Large intestine (tissue), 3 donors: ENCODE data around the gene SHROOM3. TPM values are rescaled to one million over a fixed set of nuclear protein-coding genes. Genes with fewer than 3 reads are reported as not detected.
"Not testable (repeated sequence)": the region's sequence is repeated elsewhere in the genome, so short reads cannot be mapped to it uniquely, and the experiment has no call there.

Experiments
- DNase-seq, 2 donors: peaks; one replicate each; pipeline versions ENCODE4 v3.0.0 to v3.0.0-alpha.2; 2013
- H3K27ac ChIP-seq: one replicate; pipeline ENCODE4 v1.5.1; 2013; ENCODE audit warnings: low read length
- H3K27me3 ChIP-seq: 2 replicates; pipeline ENCODE4 v1.6.1; 2013; ENCODE audit warnings: low read length; ENCODE audit not compliant: control insufficient read depth, insufficient read depth
- H3K36me3 ChIP-seq: 2 replicates; pipeline ENCODE4 v1.6.1; 2013; ENCODE audit warnings: low read length; ENCODE audit not compliant: control insufficient read depth, insufficient read depth
- H3K4me1 ChIP-seq: one replicate; pipeline ENCODE4 v1.6.1; 2013; ENCODE audit warnings: low read length; ENCODE audit not compliant: control insufficient read depth, insufficient read depth
- H3K4me3 ChIP-seq: one replicate; pipeline ENCODE4 v1.5.1; 2013; ENCODE audit warnings: low read length
- H3K9me3 ChIP-seq: one replicate; pipeline ENCODE4 v1.6.1; 2013; ENCODE audit warnings: mild to moderate bottlenecking, low read depth, low read length, moderate library complexity; ENCODE audit not compliant: control insufficient read depth
- WGBS: methylation state at CpG from one replicate; pipeline ENCODE4 v1.1.5; 2013; ENCODE audit warnings: low lambda C conversion rate; ENCODE audit not compliant: insufficient coverage; 5-methylcytosine and 5-hydroxymethylcytosine counted together
- polyA plus RNA-seq: library from polyadenylated mRNA; unstranded; fragments of 120-200 nt; gene quantifications from one replicate; pipeline ENCODE4 v1.2.1, GENCODE V29; 2013

SHROOM3 gene
- polyA plus RNA-seq, 1 donor, result 27.8 TPM

DNA sequence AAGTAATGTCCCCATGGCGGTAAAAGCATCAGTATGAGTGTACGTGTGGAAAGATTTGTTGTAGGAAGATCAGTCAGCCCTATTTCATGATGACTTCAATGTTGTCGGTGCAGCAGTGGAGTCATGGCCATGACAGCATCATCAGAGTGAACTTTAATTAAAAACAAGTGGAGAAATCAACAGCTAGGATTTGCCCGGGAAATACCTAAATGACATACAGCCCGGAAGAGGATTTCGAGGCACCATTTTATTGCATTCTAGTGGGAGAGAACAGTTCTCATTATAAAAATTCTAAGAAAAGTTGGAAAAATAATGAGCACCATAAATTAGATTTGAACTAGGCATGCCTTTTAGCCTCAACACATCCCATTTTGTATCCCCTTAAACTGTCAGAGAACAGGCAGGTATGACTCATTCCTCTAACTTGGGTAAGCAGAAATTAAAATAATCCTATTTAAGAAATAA lies 170.1 kb downstream of the SHROOM3 start:
- DNase-seq, result no peak
- no peaks in the 10 kb centered on the region for H3K36me3 ChIP-seq
- no peak overlapping the region for H3K4me3 ChIP-seq
- H3K27ac ChIP-seq, result no peak overlapping the region
- no peaks in the 10 kb centered on the region for H3K27me3 ChIP-seq
- no peaks in the 10 kb centered on the region for H3K9me3 ChIP-seq
- H3K4me1 ChIP-seq, result peaks cover 37% of the 10 kb centered on the region
- 100% methylated on average over 3 of the region's 6 CpGs for WGBS

DNA sequence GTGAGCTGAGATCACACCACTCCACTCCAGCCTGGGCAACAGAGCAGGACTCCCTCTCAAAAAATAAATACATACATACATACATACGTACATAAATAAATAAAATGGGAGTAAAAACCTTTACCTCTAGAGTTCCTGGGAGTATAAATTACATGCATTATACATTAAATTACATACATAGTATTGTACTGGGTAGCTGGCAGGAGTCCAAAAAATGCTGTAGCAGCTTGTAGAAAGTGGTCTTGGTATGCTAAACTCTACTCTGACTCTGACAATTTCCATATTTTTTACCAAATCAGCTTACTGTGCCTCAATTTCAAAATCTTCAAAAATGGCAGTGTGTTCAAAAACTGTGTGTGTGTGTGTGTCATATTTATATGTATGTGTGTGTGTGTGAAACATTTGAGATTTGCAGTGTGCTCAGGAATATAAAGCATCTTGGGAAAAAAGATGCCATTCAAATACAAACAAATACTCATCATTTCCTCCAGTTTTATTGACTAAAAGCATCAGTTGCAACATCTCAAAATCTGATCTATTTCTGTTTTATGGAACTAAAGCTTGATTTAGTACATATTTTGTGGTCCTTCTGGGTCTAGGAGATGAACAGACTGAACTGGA lies 171.7 kb downstream of the SHROOM3 start:
- H3K27me3 ChIP-seq, result no peaks in the 10 kb centered on the region
- no peak overlapping the region for H3K4me3 ChIP-seq
- no peak for DNase-seq
- peak overlapping the region; percentile 49 for H3K27ac ChIP-seq
- H3K9me3 ChIP-seq, result no peaks in the 10 kb centered on the region
- WGBS, result no CpG with 5 or more reads among the region's 1 CpG
- peaks cover 37% of the 10 kb centered on the region for H3K4me1 ChIP-seq
- no peaks in the 10 kb centered on the region for H3K36me3 ChIP-seq

DNA sequence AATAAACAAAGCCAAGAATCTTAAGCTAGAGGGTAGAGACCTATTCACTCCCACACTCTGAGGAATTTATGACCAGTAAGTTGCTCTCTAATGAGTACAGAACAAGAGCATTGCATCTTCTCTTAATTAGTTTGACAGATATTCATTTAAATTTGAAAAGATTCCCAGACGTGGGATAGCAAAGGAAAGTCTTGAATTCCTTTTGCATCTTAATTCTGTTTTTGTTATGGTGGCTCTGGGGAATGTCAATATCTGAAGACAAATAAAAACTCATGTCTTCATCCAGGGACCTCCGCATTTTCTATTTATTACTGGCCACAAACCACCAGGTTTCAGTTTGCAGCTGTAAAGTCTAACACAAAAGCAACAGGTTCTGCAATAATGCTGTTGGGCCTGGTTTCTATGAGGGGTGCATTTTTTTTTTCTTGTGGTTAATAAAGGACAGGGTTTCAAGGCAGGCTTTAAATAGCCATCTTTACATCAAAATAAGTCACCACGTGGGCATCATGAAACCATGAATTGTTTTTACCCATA lies 172.3 kb downstream of the SHROOM3 start:
- Histone ChIP-seq H3K27ac (peak overlapping the region; percentile 49), H3K4me1 (peaks cover 36% of the 10 kb centered on the region), H3K36me3 (no peaks in the 10 kb centered on the region), H3K4me3 (no peak overlapping the region), H3K9me3 (no peaks in the 10 kb centered on the region), H3K27me3 (no peaks in the 10 kb centered on the region)
- no CpG with 5 or more reads among the region's 3 CpGs for WGBS
- no peak for DNase-seq

GRCh38 chr4:76607846-76608245 lies 172.8 kb downstream of the SHROOM3 start:
- Histone ChIP-seq H3K4me1 (peaks cover 32% of the 10 kb centered on the region), H3K4me3 (no peak overlapping the region), H3K27ac (peak overlapping the region; percentile 49), H3K9me3 (no peaks in the 10 kb centered on the region), H3K27me3 (no peaks in the 10 kb centered on the region), H3K36me3 (no peaks in the 10 kb centered on the region)
- no peak for DNase-seq
- no CpG with 5 or more reads among the region's 1 CpG for WGBS

DNA sequence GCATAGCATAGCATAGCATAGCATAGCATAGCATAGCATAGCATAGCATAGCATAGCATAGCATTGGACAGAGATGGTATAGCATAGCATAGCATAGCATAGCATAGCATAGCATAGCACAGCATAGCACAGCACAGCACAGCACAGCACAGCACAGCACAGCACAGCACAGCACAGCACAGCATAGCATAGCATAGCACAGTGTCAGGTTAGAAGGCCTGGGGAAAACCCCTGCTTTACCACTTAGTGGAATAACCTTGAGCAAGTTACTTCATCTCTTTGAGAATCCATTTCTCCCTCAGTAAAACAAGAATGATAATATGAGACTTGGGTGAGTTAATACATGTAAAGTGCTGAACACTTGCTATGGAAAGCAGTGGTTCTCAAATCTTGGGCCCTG lies 173.5 kb downstream of the SHROOM3 start:
- H3K4me1 ChIP-seq, result peaks cover 36% of the 10 kb centered on the region
- not testable (repeated sequence) for H3K27ac ChIP-seq

GRCh38 chr4:76610751-76611547 lies 175.9 kb downstream of the SHROOM3 start:
- no peak for DNase-seq
- 20% methylated on average over 2 of the region's 8 CpGs for WGBS
- peaks cover 36% of the 10 kb centered on the region for H3K4me1 ChIP-seq

More for the DNA sequence above, 173.5 kb downstream of the SHROOM3 start:
- H3K27me3 ChIP-seq, H3K4me3 ChIP-seq, DNase-seq, H3K9me3 ChIP-seq, H3K36me3 ChIP-seq: not testable (repeated sequence)

DNA sequence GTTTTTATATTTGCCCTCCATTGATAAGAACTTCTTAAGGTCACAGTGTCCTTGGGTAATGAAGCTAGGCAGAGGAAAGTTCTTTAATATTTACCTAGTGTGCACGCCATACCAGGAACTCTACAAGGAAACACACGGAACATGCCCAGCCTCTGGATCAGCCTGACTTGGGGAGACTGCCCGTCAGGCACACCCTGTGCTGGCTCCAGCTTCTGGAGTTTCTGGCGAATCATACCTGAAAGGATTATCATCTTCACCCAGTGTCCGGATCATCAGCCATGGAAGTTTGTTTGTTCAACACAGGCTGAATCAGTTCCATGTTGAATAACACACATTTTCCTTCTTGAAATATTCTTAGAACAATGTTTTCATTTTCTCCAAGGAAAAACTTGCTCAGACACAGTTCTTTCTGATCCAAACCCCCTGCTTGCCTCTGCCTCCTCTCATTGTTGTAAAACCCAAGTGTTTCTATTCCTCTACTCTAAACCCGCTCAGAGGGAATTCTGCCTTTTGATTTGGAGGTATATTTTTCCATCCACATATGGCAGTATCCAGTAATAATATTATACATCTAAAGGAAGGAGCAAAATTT lies 176.7 kb downstream of the SHROOM3 start:
- H3K36me3 ChIP-seq, result no peaks in the 10 kb centered on the region
- peak overlapping the region; percentile 68 for H3K27ac ChIP-seq
- H3K27me3 ChIP-seq, result no peaks in the 10 kb centered on the region
- H3K9me3 ChIP-seq, result no peaks in the 10 kb centered on the region
- no peak overlapping the region for H3K4me3 ChIP-seq
- H3K4me1 ChIP-seq, result peaks cover 35% of the 10 kb centered on the region
- DNase-seq, result peak in 1 of 2 donors; percentile 80
- no CpG with 5 or more reads among the region's 6 CpGs for WGBS

More at GRCh38 chr4:76610751-76611547, 175.9 kb downstream of the SHROOM3 start:
- Histone ChIP-seq H3K4me3 (no peak overlapping the region), H3K9me3 (no peaks in the 10 kb centered on the region), H3K36me3 (no peaks in the 10 kb centered on the region), H3K27ac (peak overlapping the region; percentile 68), H3K27me3 (no peaks in the 10 kb centered on the region)

DNA sequence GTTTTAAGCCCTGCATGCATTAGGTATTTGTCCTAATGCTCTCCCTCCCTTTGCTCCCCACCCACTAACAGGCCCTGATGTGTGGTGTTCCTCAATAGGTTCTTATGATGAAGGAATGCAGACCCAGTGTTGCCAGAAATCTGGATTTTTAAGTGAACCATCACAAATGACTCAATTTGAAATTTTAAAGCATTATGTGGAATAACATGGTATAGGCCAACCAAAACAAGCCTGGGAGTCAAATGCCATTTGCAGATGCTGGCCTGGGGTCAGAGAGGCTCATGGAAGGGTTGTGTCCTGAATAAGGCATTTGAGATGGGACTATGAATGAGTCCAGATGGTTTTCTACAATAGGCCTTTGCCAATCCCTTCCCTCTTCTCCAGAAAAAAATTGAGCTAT lies 179.6 kb downstream of the SHROOM3 start:
- peaks cover 22% of the 10 kb centered on the region for H3K4me1 ChIP-seq
- H3K36me3 ChIP-seq, result no peaks in the 10 kb centered on the region
- H3K9me3 ChIP-seq, result no peaks in the 10 kb centered on the region
- H3K27ac ChIP-seq, result no peak overlapping the region
- H3K27me3 ChIP-seq, result no peaks in the 10 kb centered on the region
- H3K4me3 ChIP-seq, result no peak overlapping the region
- no peak for DNase-seq

GRCh38 chr4:76615999-76616398 lies 181.0 kb downstream of the SHROOM3 start:
- no peak for DNase-seq
- H3K4me3 ChIP-seq, result no peak overlapping the region
- WGBS, result 89% methylated on average over 3 of the region's 3 CpGs
- peaks cover 22% of the 10 kb centered on the region for H3K4me1 ChIP-seq
- H3K27me3 ChIP-seq, result no peaks in the 10 kb centered on the region
- no peaks in the 10 kb centered on the region for H3K36me3 ChIP-seq
- no peaks in the 10 kb centered on the region for H3K9me3 ChIP-seq
- H3K27ac ChIP-seq, result no peak overlapping the region

DNA sequence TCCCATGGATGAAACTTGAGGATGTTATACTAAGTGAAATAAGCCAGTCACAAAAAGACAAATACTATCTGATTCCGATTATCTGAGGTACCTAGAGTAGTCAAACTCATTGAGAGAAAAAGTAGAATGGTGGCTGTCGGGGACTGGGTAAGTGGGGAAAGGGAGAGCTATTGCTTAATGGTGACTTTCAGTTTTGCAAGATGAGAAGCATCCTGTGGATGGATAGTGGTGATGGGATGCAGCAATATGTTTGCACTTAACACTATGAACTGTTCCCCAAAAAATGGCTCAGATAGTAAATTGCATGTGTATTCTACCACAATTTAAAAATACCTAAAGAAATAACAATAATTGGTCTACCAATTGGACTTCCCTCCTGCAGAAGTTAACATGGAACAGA lies 181.5 kb downstream of the SHROOM3 start:
- WGBS, result no CpG with 5 or more reads among the region's 2 CpGs

More for the DNA sequence above, 181.5 kb downstream of the SHROOM3 start:
- no peak overlapping the region for H3K4me3 ChIP-seq
- no peaks in the 10 kb centered on the region for H3K27me3 ChIP-seq
- H3K36me3 ChIP-seq, result no peaks in the 10 kb centered on the region
- peaks cover 22% of the 10 kb centered on the region for H3K4me1 ChIP-seq
- no peak overlapping the region for H3K27ac ChIP-seq
- no peaks in the 10 kb centered on the region for H3K9me3 ChIP-seq
- DNase-seq, result no peak
